Mesothelial cell of epicardium (in vitro differentiated cells): ENCODE measurements around the gene CA14. TPM values are rescaled to one million over a fixed set of nuclear protein-coding genes. Genes with fewer than 3 reads are reported as not detected.
"Not testable (repeated sequence)": the region's sequence is repeated elsewhere in the genome, so short reads cannot be mapped to it uniquely, and the experiment has no call there.

Source experiments
- DNase-seq, 2 experiments: peaks; one replicate each; pipeline ENCODE4 v3.0.0; 2021; ENCODE audit warnings: low spot score in 2 of 2; ENCODE audit not compliant: unreplicated experiment in 2 of 2
- H3K27ac Mint-ChIP-seq: 2 replicates; pipeline ENCODE4 v1.8.0; 2021; ENCODE audit warnings: mixed read lengths
- H3K27me3 Mint-ChIP-seq: 2 replicates; pipeline ENCODE4 v1.8.0; 2021; ENCODE audit warnings: low read depth, mixed read lengths
- H3K36me3 Mint-ChIP-seq: 2 replicates; pipeline ENCODE4 v1.8.0; 2021; ENCODE audit warnings: mixed read lengths
- H3K4me1 Mint-ChIP-seq: 2 replicates; pipeline ENCODE4 v1.8.0; 2021; ENCODE audit warnings: mixed read lengths
- H3K4me3 Mint-ChIP-seq: 2 replicates; pipeline ENCODE4 v1.8.0; 2021; ENCODE audit warnings: mild to moderate bottlenecking, moderate library complexity, mixed read lengths
- H3K9me3 Mint-ChIP-seq: 2 replicates; pipeline ENCODE4 v1.8.0; 2021; ENCODE audit warnings: mixed read lengths
- total RNA-seq: library from RNA; stranded (reverse); gene quantifications from 3 replicates; pipeline ENCODE4 v1.2.1, GENCODE V29; 2021
- TF ChIP-seq, protein P1 (sequence below): fragments of 200-600 bp; sonication (generic); IDR thresholded peaks from one replicate; pipeline ENCODE4 v1.5.0; 2021; ENCODE audit warnings: antibody characterized with exemption; ENCODE audit not compliant: unreplicated experiment

Gene CA14
- total RNA-seq: 3.8 to 5.0 TPM (median 3.8 TPM) in 3 replicates

DNA sequence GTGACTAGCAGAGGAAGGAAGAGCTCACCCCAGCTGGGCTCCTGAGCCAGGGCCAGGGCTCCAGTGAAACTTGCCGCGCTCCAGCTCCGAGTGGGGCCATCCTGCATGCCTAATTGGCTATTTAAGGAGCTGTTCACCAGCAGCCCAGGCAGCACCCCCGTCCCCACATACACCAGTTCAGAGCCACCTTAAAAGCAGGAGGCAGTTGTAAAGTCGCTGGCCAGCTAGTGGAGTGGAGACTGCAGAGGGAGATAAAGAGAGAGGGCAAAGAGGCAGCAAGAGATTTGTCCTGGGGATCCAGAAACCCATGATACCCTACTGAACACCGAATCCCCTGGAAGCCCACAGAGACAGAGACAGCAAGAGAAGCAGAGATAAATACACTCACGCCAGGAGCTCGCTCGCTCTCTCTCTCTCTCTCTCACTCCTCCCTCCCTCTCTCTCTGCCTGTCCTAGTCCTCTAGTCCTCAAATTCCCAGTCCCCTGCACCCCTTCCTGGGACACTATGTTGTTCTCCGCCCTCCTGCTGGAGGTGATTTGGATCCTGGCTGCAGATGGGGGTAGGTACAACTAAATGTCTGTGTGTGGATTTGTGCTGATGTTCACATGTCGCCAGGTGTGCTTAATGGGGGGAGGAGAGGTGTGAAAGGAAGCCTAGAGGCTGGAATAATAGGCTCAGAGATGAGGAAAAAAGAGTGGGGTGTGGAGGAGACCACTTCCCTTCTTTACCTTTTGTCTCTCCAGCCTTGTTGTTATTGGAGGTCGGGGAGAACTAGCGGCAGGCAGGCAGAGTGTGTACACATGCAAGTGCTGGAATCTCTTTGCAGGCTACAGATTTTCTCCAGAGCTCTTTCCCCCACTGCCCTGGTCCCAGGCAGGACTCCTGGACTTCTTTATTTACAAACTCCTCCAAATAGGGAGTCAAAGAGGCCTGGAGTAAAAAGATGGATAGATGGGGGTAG is at the start of gene CA14:
CA14 (plus strand) TSS at position 151 of the 962 bp plus-strand sequence; CDS start at position 506, 355 bp downstream.
- DNase-seq: no peak
- TF ChIP-seq, protein P1, sequence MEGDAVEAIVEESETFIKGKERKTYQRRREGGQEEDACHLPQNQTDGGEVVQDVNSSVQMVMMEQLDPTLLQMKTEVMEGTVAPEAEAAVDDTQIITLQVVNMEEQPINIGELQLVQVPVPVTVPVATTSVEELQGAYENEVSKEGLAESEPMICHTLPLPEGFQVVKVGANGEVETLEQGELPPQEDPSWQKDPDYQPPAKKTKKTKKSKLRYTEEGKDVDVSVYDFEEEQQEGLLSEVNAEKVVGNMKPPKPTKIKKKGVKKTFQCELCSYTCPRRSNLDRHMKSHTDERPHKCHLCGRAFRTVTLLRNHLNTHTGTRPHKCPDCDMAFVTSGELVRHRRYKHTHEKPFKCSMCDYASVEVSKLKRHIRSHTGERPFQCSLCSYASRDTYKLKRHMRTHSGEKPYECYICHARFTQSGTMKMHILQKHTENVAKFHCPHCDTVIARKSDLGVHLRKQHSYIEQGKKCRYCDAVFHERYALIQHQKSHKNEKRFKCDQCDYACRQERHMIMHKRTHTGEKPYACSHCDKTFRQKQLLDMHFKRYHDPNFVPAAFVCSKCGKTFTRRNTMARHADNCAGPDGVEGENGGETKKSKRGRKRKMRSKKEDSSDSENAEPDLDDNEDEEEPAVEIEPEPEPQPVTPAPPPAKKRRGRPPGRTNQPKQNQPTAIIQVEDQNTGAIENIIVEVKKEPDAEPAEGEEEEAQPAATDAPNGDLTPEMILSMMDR: no peak
- Mint-ChIP-seq H3K9me3 (no peaks in the 10 kb centered on the region), H3K27ac (peak within 1 kb of the TSS; percentile 89), H3K27me3 (no peaks in the 10 kb centered on the region), H3K4me1 (peaks cover 54% of the 10 kb centered on the region), H3K4me3 (peak within 1 kb of the TSS; percentile 67), H3K36me3 (no peaks in the 10 kb centered on the region)

DNA sequence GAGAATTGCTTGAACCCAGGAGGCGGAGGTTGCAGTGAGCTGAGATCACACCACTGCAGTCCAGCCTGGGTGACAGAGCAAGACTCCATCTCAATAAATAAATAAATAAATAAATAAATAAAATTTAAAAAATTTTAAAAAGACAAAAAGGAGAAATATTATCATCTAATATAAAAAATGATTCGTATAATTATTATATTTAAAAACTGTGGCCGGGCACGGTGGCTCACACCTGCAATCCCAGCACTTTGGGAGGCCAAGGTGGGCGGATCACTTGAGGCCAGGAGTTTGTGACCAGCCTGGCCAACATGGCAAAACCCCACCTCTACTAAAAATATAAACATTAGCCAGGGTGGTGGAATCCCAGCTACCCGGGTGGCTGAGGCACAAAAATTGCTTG is 49.1 kb upstream of the CA14 start:
- not testable (repeated sequence) for H3K4me3 Mint-ChIP-seq, H3K36me3 Mint-ChIP-seq, H3K27ac Mint-ChIP-seq, H3K27me3 Mint-ChIP-seq, DNase-seq, H3K4me1 Mint-ChIP-seq, H3K9me3 Mint-ChIP-seq

DNA sequence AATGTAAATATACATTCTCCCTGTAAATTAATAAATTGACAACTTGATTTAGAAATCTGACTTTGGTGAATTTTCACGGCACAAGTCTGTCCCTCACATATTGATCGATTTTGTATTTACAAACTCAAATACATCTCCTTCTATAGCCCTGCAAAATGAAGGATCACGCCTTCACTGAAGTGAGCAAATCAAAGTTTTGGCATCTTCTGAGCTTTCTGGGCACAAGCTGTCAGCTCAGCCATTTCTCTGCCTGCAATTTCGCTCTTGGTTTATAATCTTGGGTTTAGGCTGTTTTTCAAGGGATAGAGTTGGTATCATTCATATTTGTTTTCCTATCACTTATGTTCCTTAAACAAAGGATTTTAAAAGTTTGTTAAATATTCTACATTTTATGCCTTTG is 47.5 kb upstream of the CA14 start:
- H3K9me3 Mint-ChIP-seq: no peaks in the 10 kb centered on the region
- TF ChIP-seq, protein P1: no peak
- DNase-seq: no peak

DNA sequence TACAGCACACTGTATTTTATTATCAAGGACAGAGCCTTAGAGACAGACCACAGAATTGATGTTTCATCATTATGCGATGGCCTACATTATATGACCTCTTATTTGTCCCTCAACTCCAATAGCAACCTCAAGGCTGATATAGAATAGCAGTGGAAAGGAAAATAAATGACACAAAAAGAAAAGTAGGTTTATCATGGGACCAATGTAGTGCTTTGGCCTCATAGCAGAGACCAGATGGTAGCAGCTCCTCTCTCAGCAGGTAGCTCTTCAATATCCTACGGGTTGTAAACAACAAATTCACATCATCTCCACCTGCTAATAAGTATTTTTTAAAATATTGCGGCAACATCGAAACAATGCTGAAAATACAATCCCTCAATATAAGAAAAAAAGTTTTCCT is 46.9 kb upstream of the CA14 start:
- H3K36me3 Mint-ChIP-seq: no peaks in the 10 kb centered on the region
- H3K4me3 Mint-ChIP-seq: no peak overlapping the region
- H3K9me3 Mint-ChIP-seq: no peaks in the 10 kb centered on the region
- no peaks in the 10 kb centered on the region for H3K27me3 Mint-ChIP-seq
- TF ChIP-seq, protein P1: no peak
- no peak overlapping the region for H3K27ac Mint-ChIP-seq
- peaks cover 11% of the 10 kb centered on the region for H3K4me1 Mint-ChIP-seq
- DNase-seq: no peak

More for the DNA sequence above, 47.5 kb upstream of the CA14 start:
- Mint-ChIP-seq H3K4me1 (peaks cover 11% of the 10 kb centered on the region), H3K36me3 (no peaks in the 10 kb centered on the region), H3K4me3 (no peak overlapping the region), H3K27ac (no peak overlapping the region), H3K27me3 (no peaks in the 10 kb centered on the region)

DNA sequence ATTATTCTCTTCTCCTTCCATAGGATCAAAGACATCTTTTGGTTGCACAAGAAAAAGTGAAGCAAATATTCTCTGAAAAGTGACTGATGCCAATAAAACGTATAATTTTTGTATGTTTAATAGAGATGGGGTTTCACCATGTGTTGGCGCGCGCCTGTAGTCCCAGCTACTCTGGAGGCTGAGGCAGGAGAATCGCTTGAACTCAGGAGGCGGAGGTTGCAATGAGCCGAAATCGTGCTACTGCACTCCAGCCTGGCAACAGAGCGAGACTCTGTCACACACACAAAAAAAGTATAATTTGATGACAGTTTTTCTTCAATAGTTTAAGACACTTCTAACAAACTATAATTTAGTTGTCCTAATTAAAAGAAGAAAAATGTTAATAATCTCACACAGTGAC is 45.5 kb upstream of the CA14 start:
- DNase-seq: no peak
- no peaks in the 10 kb centered on the region for H3K36me3 Mint-ChIP-seq
- TF ChIP-seq, protein P1: no peak
- H3K9me3 Mint-ChIP-seq: no peaks in the 10 kb centered on the region
- H3K4me3 Mint-ChIP-seq: no peak overlapping the region
- H3K27me3 Mint-ChIP-seq: no peaks in the 10 kb centered on the region
- peaks cover 11% of the 10 kb centered on the region for H3K4me1 Mint-ChIP-seq
- H3K27ac Mint-ChIP-seq: no peak overlapping the region
